Neutrophil (primary cell): ENCODE data around the gene RPS26.

Experiments
- H3K27ac ChIP-seq: fragments of 200-600 bp; sonication (generic); 2 replicates; pipeline ENCODE4 v1.5.1; 2016; ENCODE audit warnings: mild to moderate bottlenecking, moderate library complexity
- H3K27me3 ChIP-seq: fragments of 200-600 bp; sonication (generic); 2 replicates; pipeline ENCODE4 v1.6.0; 2016; ENCODE audit warnings: mild to moderate bottlenecking
- H3K36me3 ChIP-seq: fragments of 200-600 bp; sonication (generic); 2 replicates; pipeline ENCODE4 v1.5.1; 2017
- H3K4me1 ChIP-seq, 2 experiments: fragments of 200-600 bp in 1 of 2; sonication (generic) in 1 of 2; 1 replicate in 1 of 2; 2 replicates in 1 of 2; pipeline versions ENCODE4 v1.5.1 to v1.6.1; 2013 to 2016; ENCODE audit warnings: low read depth in 1 of 2, low read length in 1 of 2, mild to moderate bottlenecking in 1 of 2, moderate library complexity in 1 of 2; ENCODE audit not compliant: control insufficient read depth in 1 of 2, insufficient read depth in 1 of 2
- H3K4me3 ChIP-seq, 2 experiments: fragments of 200-600 bp in 1 of 2; sonication (generic) in 1 of 2; 1 replicate in 1 of 2; 2 replicates in 1 of 2; pipeline ENCODE4 v1.5.1; 2013 to 2016; ENCODE audit warnings: low read depth in 1 of 2, low read length in 1 of 2, mild to moderate bottlenecking in 1 of 2, moderate library complexity in 1 of 2
- H3K9me3 ChIP-seq: fragments of 200-600 bp; sonication (generic); 2 replicates; pipeline ENCODE4 v1.5.1; 2016
- TF ChIP-seq, protein P1 (sequence below): fragments of 200-600 bp; sonication (generic); IDR thresholded peaks from 2 replicates; pipeline ENCODE4 v1.5.1; 2016; ENCODE audit warnings: antibody characterized with exemption

The RPS26 gene

DNA sequence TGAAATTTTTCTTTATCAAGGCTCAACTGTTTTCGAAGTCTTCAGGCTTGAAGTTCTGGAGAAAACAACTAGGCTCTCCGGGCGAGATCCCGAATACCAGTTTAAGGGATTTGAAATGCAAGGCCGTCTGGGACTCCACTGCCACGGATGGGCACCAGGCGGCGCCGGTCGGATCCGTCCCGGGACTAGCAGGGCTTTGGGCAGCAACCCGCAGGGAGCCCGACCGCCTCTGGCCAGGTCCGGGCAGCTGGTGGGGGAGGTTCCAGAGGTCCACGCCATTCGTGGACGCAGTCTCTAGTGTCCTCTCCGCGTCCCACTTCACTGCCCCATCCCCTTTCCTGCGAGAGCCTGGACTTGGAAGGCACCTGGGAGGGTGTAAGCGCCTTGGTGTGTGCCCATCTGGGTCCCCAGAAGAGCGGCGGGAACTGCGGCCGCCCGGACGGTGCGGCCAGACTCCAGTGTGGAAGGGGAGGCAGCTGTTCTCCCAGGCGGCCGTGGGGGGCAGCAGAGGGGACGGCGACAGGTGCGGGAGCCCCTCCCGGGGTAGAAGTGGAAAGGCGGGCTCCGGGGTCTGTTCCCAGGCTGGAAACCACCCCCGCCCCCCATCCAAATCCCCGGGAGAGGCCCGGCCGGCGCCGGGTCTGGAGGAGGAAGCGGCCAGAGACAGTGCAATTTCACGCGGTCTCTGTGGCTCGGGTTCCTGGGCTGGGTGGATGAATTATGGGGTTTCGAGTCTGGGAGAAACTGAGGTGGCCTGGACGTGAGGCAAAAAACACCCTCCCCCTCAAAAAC lies 37.4 kb downstream of the RPS26 start:
- H3K9me3 ChIP-seq, result no peaks in the 10 kb centered on the region
- peak overlapping the region; percentile 44 to 58 for H3K4me3 ChIP-seq
- no peaks in the 10 kb centered on the region for H3K36me3 ChIP-seq
- H3K27ac ChIP-seq, result no peak overlapping the region
- H3K27me3 ChIP-seq, result peaks cover 77% of the 10 kb centered on the region
- TF ChIP-seq, protein P1, sequence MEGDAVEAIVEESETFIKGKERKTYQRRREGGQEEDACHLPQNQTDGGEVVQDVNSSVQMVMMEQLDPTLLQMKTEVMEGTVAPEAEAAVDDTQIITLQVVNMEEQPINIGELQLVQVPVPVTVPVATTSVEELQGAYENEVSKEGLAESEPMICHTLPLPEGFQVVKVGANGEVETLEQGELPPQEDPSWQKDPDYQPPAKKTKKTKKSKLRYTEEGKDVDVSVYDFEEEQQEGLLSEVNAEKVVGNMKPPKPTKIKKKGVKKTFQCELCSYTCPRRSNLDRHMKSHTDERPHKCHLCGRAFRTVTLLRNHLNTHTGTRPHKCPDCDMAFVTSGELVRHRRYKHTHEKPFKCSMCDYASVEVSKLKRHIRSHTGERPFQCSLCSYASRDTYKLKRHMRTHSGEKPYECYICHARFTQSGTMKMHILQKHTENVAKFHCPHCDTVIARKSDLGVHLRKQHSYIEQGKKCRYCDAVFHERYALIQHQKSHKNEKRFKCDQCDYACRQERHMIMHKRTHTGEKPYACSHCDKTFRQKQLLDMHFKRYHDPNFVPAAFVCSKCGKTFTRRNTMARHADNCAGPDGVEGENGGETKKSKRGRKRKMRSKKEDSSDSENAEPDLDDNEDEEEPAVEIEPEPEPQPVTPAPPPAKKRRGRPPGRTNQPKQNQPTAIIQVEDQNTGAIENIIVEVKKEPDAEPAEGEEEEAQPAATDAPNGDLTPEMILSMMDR, result no peak
- H3K4me1 ChIP-seq, result peaks cover 17 to 19% of the 10 kb centered on the region in 2 experiments

DNA sequence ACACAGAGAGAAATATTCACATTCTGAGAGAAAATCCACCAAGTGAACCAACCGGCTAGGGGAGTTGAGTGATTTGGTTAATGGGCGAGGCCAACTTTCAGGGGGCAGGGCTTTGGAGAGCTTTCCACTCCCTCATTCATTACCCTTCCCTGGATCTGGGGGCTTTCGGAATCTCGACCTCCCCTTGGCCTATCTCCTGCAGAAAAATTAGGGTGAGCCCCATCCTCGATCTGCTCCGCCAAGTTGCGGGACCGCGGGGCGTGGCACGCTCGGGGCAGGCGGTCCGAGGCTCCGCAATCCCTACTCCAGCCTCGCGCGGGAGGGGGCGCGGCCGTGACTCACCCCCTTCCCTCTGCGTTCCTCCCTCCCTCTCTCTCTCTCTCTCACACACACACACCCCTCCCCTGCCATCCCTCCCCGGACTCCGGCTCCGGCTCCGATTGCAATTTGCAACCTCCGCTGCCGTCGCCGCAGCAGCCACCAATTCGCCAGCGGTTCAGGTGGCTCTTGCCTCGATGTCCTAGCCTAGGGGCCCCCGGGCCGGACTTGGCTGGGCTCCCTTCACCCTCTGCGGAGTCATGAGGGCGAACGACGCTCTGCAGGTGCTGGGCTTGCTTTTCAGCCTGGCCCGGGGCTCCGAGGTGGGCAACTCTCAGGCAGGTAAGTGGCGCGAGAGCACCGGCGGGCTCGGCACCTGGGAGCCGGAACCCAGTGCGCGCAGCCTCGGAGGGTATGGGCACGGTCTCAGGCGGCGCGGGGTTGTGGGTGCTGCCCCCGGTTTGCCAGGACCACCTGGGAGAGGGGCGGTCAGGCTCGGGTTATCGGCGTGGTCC lies 38.2 kb downstream of the RPS26 start, which contains the start of gene ERBB3:
TSS of gene ERBB3 (plus strand) at position 443 of the 833 bp plus-strand sequence. CDS start at position 579, 136 bp downstream.
- H3K9me3 ChIP-seq, result no peaks in the 10 kb centered on the region
- no peak within 1 kb of the TSS for H3K27ac ChIP-seq
- H3K4me1 ChIP-seq, result peaks cover 17 to 19% of the 10 kb centered on the region in 2 experiments
- H3K27me3 ChIP-seq, result peaks cover 77% of the 10 kb centered on the region
- TF ChIP-seq, protein P1, result no peak
- H3K36me3 ChIP-seq, result no peaks in the 10 kb centered on the region
- peak within 1 kb of the TSS; percentile 44 to 58 for H3K4me3 ChIP-seq

DNA sequence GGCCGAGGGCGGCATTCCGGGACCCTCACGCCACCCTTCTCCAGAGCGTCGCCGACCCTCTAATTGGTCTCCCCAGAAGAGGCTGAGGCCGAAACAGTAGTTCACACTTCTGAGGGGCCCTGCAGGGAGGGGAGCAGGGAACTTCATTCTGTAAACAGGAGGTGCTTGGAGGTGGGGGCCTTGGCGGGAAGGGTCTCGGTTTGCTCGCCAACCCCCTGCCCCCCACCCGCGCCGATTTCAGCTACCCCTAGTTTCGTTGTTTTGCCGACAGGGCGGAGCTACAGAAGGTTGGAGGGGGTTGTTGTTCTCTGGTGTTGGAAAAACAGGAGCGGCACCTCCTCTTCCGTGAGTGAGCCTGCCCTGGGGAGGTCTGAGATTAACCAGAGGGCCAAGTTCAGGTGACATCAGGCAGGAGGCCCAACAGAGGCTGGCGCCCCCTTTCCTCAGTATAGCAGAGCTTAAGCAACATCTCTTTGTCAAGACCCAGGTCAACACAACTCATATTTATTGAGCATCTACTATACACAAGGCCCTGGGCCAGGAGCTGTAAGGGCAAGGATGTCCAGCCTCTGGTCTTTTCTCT lies 38.9 kb downstream of the RPS26 start:
- Histone ChIP-seq H3K27ac (no peak overlapping the region), H3K36me3 (no peaks in the 10 kb centered on the region), H3K9me3 (no peaks in the 10 kb centered on the region), H3K4me1 (peaks cover 17 to 19% of the 10 kb centered on the region in 2 experiments), H3K27me3 (peaks cover 80% of the 10 kb centered on the region), H3K4me3 (peak overlapping the region in 1 of 2 experiments; percentile 58)
- TF ChIP-seq, protein P1, result no peak

DNA sequence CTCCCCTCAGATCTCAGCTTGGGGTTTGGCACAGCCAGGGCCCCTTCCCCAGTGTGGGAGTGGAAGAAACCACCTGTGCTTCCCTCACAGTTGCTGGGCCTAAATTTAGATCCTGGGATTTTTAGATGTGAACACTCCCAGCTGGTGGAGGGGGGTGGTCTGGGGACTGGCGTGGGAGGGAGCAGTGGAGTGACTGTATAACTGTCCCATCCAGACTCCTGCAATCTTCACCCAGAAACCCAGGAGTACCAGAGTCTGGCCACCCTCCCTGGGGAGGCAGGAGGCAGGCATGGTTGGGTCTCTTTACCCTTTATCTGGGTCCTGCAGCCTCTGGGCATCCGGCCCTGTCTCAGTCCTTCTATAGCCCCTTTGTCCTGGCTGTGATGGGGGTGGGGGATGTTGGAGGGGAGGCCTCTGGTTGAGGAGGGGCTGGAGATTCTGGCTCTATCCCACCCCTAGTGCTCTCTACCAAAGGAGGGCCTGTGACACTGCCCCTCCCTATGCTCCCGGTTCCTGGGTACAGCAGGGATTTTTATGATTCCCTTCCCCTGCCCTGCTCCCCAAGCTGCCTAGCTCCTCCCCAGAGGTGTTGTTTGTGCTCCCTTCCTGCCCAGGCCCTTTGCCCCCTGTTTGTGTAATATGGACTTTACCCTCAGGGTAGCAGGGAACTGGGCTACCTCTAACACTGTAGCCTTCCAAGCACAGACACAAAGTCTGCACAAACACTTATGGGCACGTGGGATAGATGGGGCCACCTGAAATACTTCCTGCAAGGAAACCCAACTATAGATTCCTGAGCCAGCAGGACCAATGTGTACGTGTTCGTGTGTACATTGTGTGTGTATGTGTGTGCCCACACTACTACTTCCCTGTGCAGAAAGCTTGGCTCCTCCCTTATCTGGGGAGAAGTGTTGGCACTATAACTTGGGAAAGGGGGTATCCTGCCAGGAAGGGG lies 40.0 kb downstream of the RPS26 start:
- peaks cover 17 to 19% of the 10 kb centered on the region in 2 experiments for H3K4me1 ChIP-seq
- H3K4me3 ChIP-seq, result no peak overlapping the region
- H3K9me3 ChIP-seq, result no peaks in the 10 kb centered on the region
- H3K36me3 ChIP-seq, result no peaks in the 10 kb centered on the region
- peaks cover 80% of the 10 kb centered on the region for H3K27me3 ChIP-seq
- TF ChIP-seq, protein P1, result no peak
- no peak overlapping the region for H3K27ac ChIP-seq
